Measurements from ENCODE around the gene ZNF423.

The ZNF423 gene

GRCh38 chr16:49713770-49714169 lies 142.1 kb downstream of the ZNF423 start:
- no peaks in the 10 kb centered on the region for H3K9me3 ChIP-seq (ENCODE audit: control insufficient read depth, low read length)
- DNase-seq (ENCODE audit: low read depth): no peak
- H3K4me1 ChIP-seq (ENCODE audit: control insufficient read depth, insufficient read depth, low read length): no peaks in the 10 kb centered on the region
- no peak overlapping the region for H3K4me3 ChIP-seq (ENCODE audit: low read length)
- no peak overlapping the region for H3K9ac ChIP-seq (ENCODE audit: low read length)
- H3K27me3 ChIP-seq (replicated peaks; ENCODE audit: control insufficient read depth, insufficient read depth, low read length): no peaks in the 10 kb centered on the region
- no peaks in the 10 kb centered on the region for H3K36me3 ChIP-seq (ENCODE audit: control insufficient read depth, insufficient read depth, low read length, severe bottlenecking)

GRCh38 chr16:49712542-49712941 lies 143.4 kb downstream of the ZNF423 start:
- no peak for DNase-seq (ENCODE audit: low read depth)
- no peaks in the 10 kb centered on the region for H3K36me3 ChIP-seq (ENCODE audit: control insufficient read depth, insufficient read depth, low read length, severe bottlenecking)

GRCh38 chr16:49712106-49712505 lies 143.8 kb downstream of the ZNF423 start:
- Histone ChIP-seq H3K4me3 (ENCODE audit: low read length) (no peak overlapping the region), H3K36me3 (ENCODE audit: control insufficient read depth, insufficient read depth, low read length, severe bottlenecking) (no peaks in the 10 kb centered on the region), H3K4me1 (ENCODE audit: control insufficient read depth, insufficient read depth, low read length) (no peaks in the 10 kb centered on the region), H3K9me3 (ENCODE audit: control insufficient read depth, low read length) (no peaks in the 10 kb centered on the region), H3K9ac (ENCODE audit: low read length) (no peak overlapping the region), H3K27me3 (replicated peaks; ENCODE audit: control insufficient read depth, insufficient read depth, low read length) (no peaks in the 10 kb centered on the region)
- no peak for DNase-seq (ENCODE audit: low read depth)

More at GRCh38 chr16:49712542-49712941, 143.4 kb downstream of the ZNF423 start:
- H3K9ac ChIP-seq (ENCODE audit: low read length): no peak overlapping the region
- H3K4me3 ChIP-seq (ENCODE audit: low read length): no peak overlapping the region
- H3K27me3 ChIP-seq (replicated peaks; ENCODE audit: control insufficient read depth, insufficient read depth, low read length): no peaks in the 10 kb centered on the region
- H3K9me3 ChIP-seq (ENCODE audit: control insufficient read depth, low read length): no peaks in the 10 kb centered on the region
- no peaks in the 10 kb centered on the region for H3K4me1 ChIP-seq (ENCODE audit: control insufficient read depth, insufficient read depth, low read length)

- Histone ChIP-seq H3K4me3 (ENCODE audit: low read length) (no peak overlapping the region), H3K27me3 (replicated peaks; ENCODE audit: control insufficient read depth, insufficient read depth, low read length) (no peaks in the 10 kb centered on the region), H3K9me3 (ENCODE audit: control insufficient read depth, low read length) (no peaks in the 10 kb centered on the region), H3K9ac (ENCODE audit: low read length) (no peak overlapping the region), H3K36me3 (ENCODE audit: control insufficient read depth, insufficient read depth, low read length, severe bottlenecking) (no peaks in the 10 kb centered on the region), H3K4me1 (ENCODE audit: control insufficient read depth, insufficient read depth, low read length) (no peaks in the 10 kb centered on the region)
- no peak for DNase-seq (ENCODE audit: low read depth)
Measured at GRCh38 chr16:49709057-49709456, 146.9 kb downstream of the ZNF423 start.

- Histone ChIP-seq H3K9me3 (ENCODE audit: control insufficient read depth, low read length) (no peaks in the 10 kb centered on the region), H3K4me3 (ENCODE audit: low read length) (no peak overlapping the region), H3K27me3 (replicated peaks; ENCODE audit: control insufficient read depth, insufficient read depth, low read length) (no peaks in the 10 kb centered on the region), H3K36me3 (ENCODE audit: control insufficient read depth, insufficient read depth, low read length, severe bottlenecking) (no peaks in the 10 kb centered on the region), H3K9ac (ENCODE audit: low read length) (no peak overlapping the region), H3K4me1 (ENCODE audit: control insufficient read depth, insufficient read depth, low read length) (no peaks in the 10 kb centered on the region)
- no peak for DNase-seq (ENCODE audit: low read depth)
Measured at GRCh38 chr16:49708491-49708890, 147.4 kb downstream of the ZNF423 start.

GRCh38 chr16:49706620-49707355 lies 149.1 kb downstream of the ZNF423 start:
- Histone ChIP-seq H3K4me3 (ENCODE audit: low read length) (no peak overlapping the region), H3K9ac (ENCODE audit: low read length) (no peak overlapping the region), H3K9me3 (ENCODE audit: control insufficient read depth, low read length) (no peaks in the 10 kb centered on the region), H3K36me3 (ENCODE audit: control insufficient read depth, insufficient read depth, low read length, severe bottlenecking) (no peaks in the 10 kb centered on the region), H3K4me1 (ENCODE audit: control insufficient read depth, insufficient read depth, low read length) (peaks cover 11% of the 10 kb centered on the region), H3K27me3 (replicated peaks; ENCODE audit: control insufficient read depth, insufficient read depth, low read length) (no peaks in the 10 kb centered on the region)
- DNase-seq (ENCODE audit: low read depth): no peak

GRCh38 chr16:49704586-49705155 lies 151.2 kb downstream of the ZNF423 start:
- H3K27me3 ChIP-seq (replicated peaks; ENCODE audit: control insufficient read depth, insufficient read depth, low read length): no peaks in the 10 kb centered on the region

GRCh38 chr16:49703483-49703882 lies 152.4 kb downstream of the ZNF423 start:
- DNase-seq (ENCODE audit: low read depth): no peak
- Histone ChIP-seq H3K4me1 (ENCODE audit: control insufficient read depth, insufficient read depth, low read length) (peaks cover 44% of the 10 kb centered on the region), H3K9me3 (ENCODE audit: control insufficient read depth, low read length) (no peaks in the 10 kb centered on the region), H3K27me3 (replicated peaks; ENCODE audit: control insufficient read depth, insufficient read depth, low read length) (no peaks in the 10 kb centered on the region), H3K36me3 (ENCODE audit: control insufficient read depth, insufficient read depth, low read length, severe bottlenecking) (no peaks in the 10 kb centered on the region), H3K9ac (ENCODE audit: low read length) (no peak overlapping the region), H3K4me3 (ENCODE audit: low read length) (no peak overlapping the region)

More at GRCh38 chr16:49704586-49705155, 151.2 kb downstream of the ZNF423 start:
- no peak for DNase-seq (ENCODE audit: low read depth)
- Histone ChIP-seq H3K4me3 (ENCODE audit: low read length) (no peak overlapping the region), H3K36me3 (ENCODE audit: control insufficient read depth, insufficient read depth, low read length, severe bottlenecking) (no peaks in the 10 kb centered on the region), H3K9me3 (ENCODE audit: control insufficient read depth, low read length) (no peaks in the 10 kb centered on the region), H3K4me1 (ENCODE audit: control insufficient read depth, insufficient read depth, low read length) (peaks cover 32% of the 10 kb centered on the region), H3K9ac (ENCODE audit: low read length) (no peak overlapping the region)

GRCh38 chr16:49701789-49702494 lies 154.0 kb downstream of the ZNF423 start:
- peak; percentile 10 for DNase-seq (ENCODE audit: low read depth)
- Histone ChIP-seq H3K36me3 (ENCODE audit: control insufficient read depth, insufficient read depth, low read length, severe bottlenecking) (no peaks in the 10 kb centered on the region), H3K27me3 (replicated peaks; ENCODE audit: control insufficient read depth, insufficient read depth, low read length) (no peaks in the 10 kb centered on the region), H3K4me3 (ENCODE audit: low read length) (peak overlapping the region; percentile 19), H3K9ac (ENCODE audit: low read length) (peak overlapping the region; percentile 57), H3K9me3 (ENCODE audit: control insufficient read depth, low read length) (no peaks in the 10 kb centered on the region), H3K4me1 (ENCODE audit: control insufficient read depth, insufficient read depth, low read length) (peaks cover 47% of the 10 kb centered on the region)

- no peak for DNase-seq (ENCODE audit: low read depth)
- Histone ChIP-seq H3K4me1 (ENCODE audit: control insufficient read depth, insufficient read depth, low read length) (peaks cover 47% of the 10 kb centered on the region), H3K27me3 (replicated peaks; ENCODE audit: control insufficient read depth, insufficient read depth, low read length) (no peaks in the 10 kb centered on the region), H3K9me3 (ENCODE audit: control insufficient read depth, low read length) (no peaks in the 10 kb centered on the region), H3K4me3 (ENCODE audit: low read length) (peak overlapping the region; percentile 19), H3K36me3 (ENCODE audit: control insufficient read depth, insufficient read depth, low read length, severe bottlenecking) (no peaks in the 10 kb centered on the region), H3K9ac (ENCODE audit: low read length) (peak overlapping the region; percentile 39)
Measured at GRCh38 chr16:49701065-49701685, 154.7 kb downstream of the ZNF423 start.
